ENCODE measurements around the gene ZNF728. TPM values are rescaled to one million over a fixed set of nuclear protein-coding genes. Genes with fewer than 3 reads are reported as not detected.

The ZNF728 gene
- not detected in 2 replicates for polyA plus RNA-seq (2013)

DNA sequence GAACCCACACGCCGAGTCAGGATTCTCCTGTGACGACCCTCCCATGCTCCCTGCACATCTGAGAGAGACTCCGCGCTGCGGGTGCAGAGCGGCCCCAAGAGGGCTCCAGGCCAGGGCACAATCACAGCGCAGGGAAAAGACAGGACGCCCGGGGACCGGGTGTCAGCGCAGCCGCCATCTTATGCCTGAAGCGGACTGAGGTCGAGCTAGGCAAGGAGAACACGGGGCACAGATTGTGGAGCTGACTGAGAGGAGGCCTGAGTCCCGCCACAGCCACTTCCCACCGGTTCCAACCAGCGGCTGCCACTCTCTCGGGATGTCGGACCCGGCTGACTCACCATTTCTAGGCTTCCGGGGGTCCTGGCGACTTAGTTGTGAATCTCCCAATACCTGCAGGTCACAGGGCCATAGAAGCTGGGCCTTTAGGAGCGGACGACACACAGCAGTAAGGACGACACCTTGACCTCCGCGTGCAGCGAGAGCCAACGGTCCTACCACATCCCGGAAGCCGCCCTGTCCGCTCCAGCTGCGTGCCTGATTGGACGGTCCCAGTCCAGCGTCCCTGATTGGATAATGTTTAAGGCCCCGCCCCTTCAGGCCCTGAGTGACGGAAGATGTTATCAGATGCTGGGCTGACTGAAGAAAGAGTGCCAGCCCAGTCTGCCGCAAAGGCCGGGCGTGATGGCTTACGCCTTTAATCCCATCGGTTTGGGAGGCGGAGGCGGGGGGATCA lies at the start of gene ZNF728:
Gene ZNF728 (minus strand): TSS at position 487 of the 733 bp plus-strand sequence. CDS start 146 bp downstream, at position 341.
- Histone ChIP-seq H3K23ac (ENCODE audit: low read length) (no peak within 1 kb of the TSS), H2AFZ (ENCODE audit: insufficient read depth, low read length, poor library complexity) (no peak within 1 kb of the TSS), H3K4me1 (ENCODE audit: control insufficient read depth in 1 of 2, insufficient read depth in 2 of 2, low read length in 2 of 2) (no peaks in the 10 kb centered on the region), H3K14ac (ENCODE audit: low read length) (no peak within 1 kb of the TSS), H3K79me1 (ENCODE audit: low read length) (no peaks in the 10 kb centered on the region), H3K9ac (ENCODE audit: low read length) (no peak within 1 kb of the TSS), H3K79me2 (ENCODE audit: control insufficient read depth, insufficient read depth, low read length, poor library complexity) (no peaks in the 10 kb centered on the region), H4K12ac (ENCODE audit: low read depth, low read length) (no peak within 1 kb of the TSS), H3K4ac (ENCODE audit: low read depth, low read length) (no peak within 1 kb of the TSS), H3K4me2 (ENCODE audit: low read length) (no peak within 1 kb of the TSS), H2BK12ac (ENCODE audit: low read length) (no peak within 1 kb of the TSS), H4K8ac (ENCODE audit: low read depth, low read length) (no peak within 1 kb of the TSS), H3K4me3 (ENCODE audit: low read depth, low read length) (peak within 1 kb of the TSS; percentile 27), H2BK5ac (ENCODE audit: low read depth, low read length, poor library complexity) (no peak within 1 kb of the TSS), H2BK120ac (ENCODE audit: insufficient read depth, low read length, poor library complexity) (no peak within 1 kb of the TSS), H3K9me3 (ENCODE audit: insufficient read depth, low read depth, low read length) (peaks cover 13% of the 10 kb centered on the region), H3K27me3 (ENCODE audit: insufficient read depth, low read length) (no peaks in the 10 kb centered on the region), H3K27ac (ENCODE audit: low read depth, low read length) (no peak within 1 kb of the TSS), H3K18ac (ENCODE audit: low read length) (no peak within 1 kb of the TSS), H4K91ac (ENCODE audit: low read depth, low read length) (no peak within 1 kb of the TSS), H2AK5ac (ENCODE audit: low read length) (no peak within 1 kb of the TSS), H3K36me3 (ENCODE audit: control insufficient read depth in 1 of 2, insufficient read depth in 2 of 2, low read length in 2 of 2) (no peaks in the 10 kb centered on the region)
- WGBS (ENCODE audit: extremely low coverage, insufficient coverage, insufficient read length), result no CpG with 5 or more reads among the region's 46 CpGs
- DNase-seq, result peak in 1 of 2 donors; percentile 10

DNA sequence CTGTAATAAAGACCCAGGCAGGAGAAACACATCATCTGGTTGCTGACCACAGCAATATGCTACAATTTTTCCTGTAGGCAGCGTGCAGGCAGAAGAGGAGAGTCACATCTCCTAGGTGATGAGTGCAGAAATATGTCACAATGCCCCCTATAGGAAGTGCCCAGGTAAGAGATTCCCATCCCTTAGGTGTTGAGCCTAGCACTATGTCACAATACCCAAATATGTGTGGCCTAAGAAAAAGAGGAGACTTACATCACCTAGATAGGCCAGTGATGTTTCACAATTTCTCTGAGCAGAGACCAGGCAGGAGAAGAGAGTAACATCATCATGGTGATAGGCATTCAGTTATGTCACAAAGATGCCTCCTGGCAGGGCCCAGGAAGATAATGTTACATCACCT lies 49.4 kb upstream of the ZNF728 start:
- H2BK5ac ChIP-seq (ENCODE audit: low read depth, low read length, poor library complexity), result no peak overlapping the region
- H3K4ac ChIP-seq (ENCODE audit: low read depth, low read length), result no peak overlapping the region
- no peaks in the 10 kb centered on the region for H3K27me3 ChIP-seq (ENCODE audit: insufficient read depth, low read length)
- no CpG with 5 or more reads among the region's 1 CpG for WGBS (ENCODE audit: extremely low coverage, insufficient coverage, insufficient read length)
- no peak overlapping the region for H4K91ac ChIP-seq (ENCODE audit: low read depth, low read length)
- no peaks in the 10 kb centered on the region for H3K79me2 ChIP-seq (ENCODE audit: control insufficient read depth, insufficient read depth, low read length, poor library complexity)
- no peak overlapping the region for H3K14ac ChIP-seq (ENCODE audit: low read length)
- H3K36me3 ChIP-seq (ENCODE audit: control insufficient read depth in 1 of 2, insufficient read depth in 2 of 2, low read length in 2 of 2), result no peaks in the 10 kb centered on the region
- no peak overlapping the region for H2BK120ac ChIP-seq (ENCODE audit: insufficient read depth, low read length, poor library complexity)
- no peak overlapping the region for H3K18ac ChIP-seq (ENCODE audit: low read length)
- H2BK12ac ChIP-seq (ENCODE audit: low read length), result no peak overlapping the region
- H3K4me3 ChIP-seq (ENCODE audit: low read depth, low read length), result no peak overlapping the region
- H3K4me2 ChIP-seq (ENCODE audit: low read length), result no peak overlapping the region
- H3K23ac ChIP-seq (ENCODE audit: low read length), result no peak overlapping the region
- no peak overlapping the region for H2AFZ ChIP-seq (ENCODE audit: insufficient read depth, low read length, poor library complexity)
- no peak overlapping the region for H3K9ac ChIP-seq (ENCODE audit: low read length)
- H3K27ac ChIP-seq (ENCODE audit: low read depth, low read length), result no peak overlapping the region
- H3K79me1 ChIP-seq (ENCODE audit: low read length), result no peaks in the 10 kb centered on the region
- peak; percentile 65 to 88 for DNase-seq
- H2AK5ac ChIP-seq (ENCODE audit: low read length), result no peak overlapping the region
- H3K9me3 ChIP-seq (ENCODE audit: insufficient read depth, low read depth, low read length), result peaks cover 17% of the 10 kb centered on the region
- no peaks in the 10 kb centered on the region for H3K4me1 ChIP-seq (ENCODE audit: control insufficient read depth in 1 of 2, insufficient read depth in 2 of 2, low read length in 2 of 2)
- H4K12ac ChIP-seq (ENCODE audit: low read depth, low read length), result no peak overlapping the region
- H4K8ac ChIP-seq (ENCODE audit: low read depth, low read length), result no peak overlapping the region

DNA sequence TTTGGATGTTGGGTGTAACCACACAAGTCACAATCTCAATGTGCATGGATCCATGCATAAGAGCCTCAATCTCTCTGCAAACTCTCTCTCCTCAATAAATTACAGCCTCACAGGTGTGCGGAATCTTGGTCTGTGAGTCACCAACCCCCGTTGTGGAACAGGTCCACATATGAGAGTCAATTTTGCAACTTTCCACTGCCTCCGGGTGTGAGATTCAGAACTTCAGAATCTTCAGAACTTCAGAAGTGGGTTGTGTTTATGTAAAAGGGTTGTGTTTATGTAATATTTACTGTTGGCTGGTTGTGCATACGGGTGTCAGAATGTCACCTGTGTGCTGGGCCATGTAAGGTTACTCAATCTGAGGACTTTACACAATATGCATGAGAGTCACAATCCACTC lies 46.3 kb upstream of the ZNF728 start:
- no peaks in the 10 kb centered on the region for H3K4me1 ChIP-seq (ENCODE audit: control insufficient read depth in 1 of 2, insufficient read depth in 2 of 2, low read length in 2 of 2)
- H2AK5ac ChIP-seq (ENCODE audit: low read length), result no peak overlapping the region
- no peak overlapping the region for H4K12ac ChIP-seq (ENCODE audit: low read depth, low read length)
- H4K8ac ChIP-seq (ENCODE audit: low read depth, low read length), result no peak overlapping the region
- H3K14ac ChIP-seq (ENCODE audit: low read length), result no peak overlapping the region
- H3K4ac ChIP-seq (ENCODE audit: low read depth, low read length), result no peak overlapping the region
- H3K4me2 ChIP-seq (ENCODE audit: low read length), result no peak overlapping the region
- no peak overlapping the region for H3K9ac ChIP-seq (ENCODE audit: low read length)
- no peak overlapping the region for H2AFZ ChIP-seq (ENCODE audit: insufficient read depth, low read length, poor library complexity)
- no peak overlapping the region for H2BK5ac ChIP-seq (ENCODE audit: low read depth, low read length, poor library complexity)
- H3K9me3 ChIP-seq (ENCODE audit: insufficient read depth, low read depth, low read length), result peaks cover 34% of the 10 kb centered on the region
- H3K23ac ChIP-seq (ENCODE audit: low read length), result no peak overlapping the region
- H3K27me3 ChIP-seq (ENCODE audit: insufficient read depth, low read length), result no peaks in the 10 kb centered on the region
- no peak overlapping the region for H3K27ac ChIP-seq (ENCODE audit: low read depth, low read length)
- H3K79me1 ChIP-seq (ENCODE audit: low read length), result no peaks in the 10 kb centered on the region
- no peaks in the 10 kb centered on the region for H3K36me3 ChIP-seq (ENCODE audit: control insufficient read depth in 1 of 2, insufficient read depth in 2 of 2, low read length in 2 of 2)
- peak; percentile 97 to 99 for DNase-seq
- H4K91ac ChIP-seq (ENCODE audit: low read depth, low read length), result no peak overlapping the region
- no peaks in the 10 kb centered on the region for H3K79me2 ChIP-seq (ENCODE audit: control insufficient read depth, insufficient read depth, low read length, poor library complexity)
- no peak overlapping the region for H2BK12ac ChIP-seq (ENCODE audit: low read length)
- no peak overlapping the region for H3K18ac ChIP-seq (ENCODE audit: low read length)
- no CpG with 5 or more reads among the region's 4 CpGs for WGBS (ENCODE audit: extremely low coverage, insufficient coverage, insufficient read length)
- no peak overlapping the region for H2BK120ac ChIP-seq (ENCODE audit: insufficient read depth, low read length, poor library complexity)
- H3K4me3 ChIP-seq (ENCODE audit: low read depth, low read length), result no peak overlapping the region

DNA sequence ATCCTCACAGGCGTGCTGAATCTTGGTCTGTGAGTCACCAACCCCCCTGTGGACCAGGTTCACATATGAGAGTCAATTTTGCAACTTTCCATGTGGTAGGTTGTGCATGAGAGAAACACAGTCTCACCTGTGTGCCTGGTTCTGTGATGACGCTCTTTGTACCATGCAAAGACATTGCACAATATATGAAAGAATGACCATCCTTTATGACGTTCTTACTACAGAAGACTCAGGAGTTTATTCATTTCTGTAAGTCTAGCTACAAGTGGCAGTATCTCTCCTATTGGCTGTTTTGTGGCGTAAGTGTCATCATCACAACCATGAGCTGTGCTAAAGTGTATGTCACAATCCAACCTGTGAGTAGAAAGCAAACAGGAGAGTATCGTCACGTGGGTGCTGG lies 43.8 kb upstream of the ZNF728 start:
- no peak overlapping the region for H3K27ac ChIP-seq (ENCODE audit: low read depth, low read length)
- no peak overlapping the region for H3K4me3 ChIP-seq (ENCODE audit: low read depth, low read length)
- H3K4ac ChIP-seq (ENCODE audit: low read depth, low read length), result no peak overlapping the region
- H3K79me2 ChIP-seq (ENCODE audit: control insufficient read depth, insufficient read depth, low read length, poor library complexity), result no peaks in the 10 kb centered on the region
- no peaks in the 10 kb centered on the region for H3K27me3 ChIP-seq (ENCODE audit: insufficient read depth, low read length)
- H2AFZ ChIP-seq (ENCODE audit: insufficient read depth, low read length, poor library complexity), result no peak overlapping the region
- H2AK5ac ChIP-seq (ENCODE audit: low read length), result no peak overlapping the region
- no peaks in the 10 kb centered on the region for H3K36me3 ChIP-seq (ENCODE audit: control insufficient read depth in 1 of 2, insufficient read depth in 2 of 2, low read length in 2 of 2)
- H4K91ac ChIP-seq (ENCODE audit: low read depth, low read length), result no peak overlapping the region
- H3K18ac ChIP-seq (ENCODE audit: low read length), result no peak overlapping the region
- no peak overlapping the region for H2BK12ac ChIP-seq (ENCODE audit: low read length)
- peaks cover 31% of the 10 kb centered on the region for H3K9me3 ChIP-seq (ENCODE audit: insufficient read depth, low read depth, low read length)
- peak in 1 of 2 donors; percentile 42 for DNase-seq
- no peaks in the 10 kb centered on the region for H3K4me1 ChIP-seq (ENCODE audit: control insufficient read depth in 1 of 2, insufficient read depth in 2 of 2, low read length in 2 of 2)
- no peak overlapping the region for H3K9ac ChIP-seq (ENCODE audit: low read length)
- no peak overlapping the region for H4K8ac ChIP-seq (ENCODE audit: low read depth, low read length)
- H4K12ac ChIP-seq (ENCODE audit: low read depth, low read length), result no peak overlapping the region
- no peak overlapping the region for H2BK5ac ChIP-seq (ENCODE audit: low read depth, low read length, poor library complexity)
- no peak overlapping the region for H2BK120ac ChIP-seq (ENCODE audit: insufficient read depth, low read length, poor library complexity)
- H3K14ac ChIP-seq (ENCODE audit: low read length), result no peak overlapping the region
- no CpG with 5 or more reads among the region's 6 CpGs for WGBS (ENCODE audit: extremely low coverage, insufficient coverage, insufficient read length)
- H3K79me1 ChIP-seq (ENCODE audit: low read length), result no peaks in the 10 kb centered on the region
- no peak overlapping the region for H3K23ac ChIP-seq (ENCODE audit: low read length)
- H3K4me2 ChIP-seq (ENCODE audit: low read length), result no peak overlapping the region

Measured in trophoblast cell (in vitro differentiated cells and primary cell).